H1 (cell line): ENCODE measurements around the gene HEATR5A.

ENCODE experiments used
- CBX5 ChIP-seq: fragments of 300-800, 300-1000 bp; sonication (generic); IDR thresholded peaks from 2 replicates; pipeline ENCODE4 v1.7.1; 2016; ENCODE audit warnings: antibody characterized with exemption, low read length, low read depth
- CBX8 ChIP-seq: fragments of 300-800, 300-1000 bp; sonication (generic); IDR thresholded peaks from 2 replicates; pipeline ENCODE4 v1.7.1; 2016; ENCODE audit warnings: low read depth, low read length, borderline replicate concordance
- CTCF ChIP-seq, 3 experiments: IDR thresholded peaks; 1 replicate in 2 of 3; 2 replicates in 1 of 3; pipeline versions ENCODE4 v1.5.1 to v1.6.1; 2011; ENCODE audit warnings: low read length in 3 of 3, mild to moderate bottlenecking in 3 of 3, inconsistent platforms in 2 of 3, low read depth in 1 of 3, moderate library complexity in 1 of 3; ENCODE audit not compliant: insufficient read depth in 1 of 3; ENCODE audit errors: control extremely low read depth in 1 of 3
- FOSL1 ChIP-seq: IDR thresholded peaks from 2 replicates; pipeline ENCODE4 v1.6.1; 2011; ENCODE audit warnings: mild to moderate bottlenecking, low read depth, low read length, moderate library complexity; ENCODE audit not compliant: insufficient read depth
- GABPA ChIP-seq: IDR thresholded peaks from 2 replicates; pipeline ENCODE4 v1.6.1; 2011; ENCODE audit warnings: mild to moderate bottlenecking, low read length, moderate library complexity, borderline replicate concordance; ENCODE audit not compliant: insufficient read depth
- MAX ChIP-seq: IDR thresholded peaks from 2 replicates; pipeline ENCODE4 v1.6.1; 2012; ENCODE audit warnings: inconsistent platforms
- RAD21 ChIP-seq, 2 experiments: IDR thresholded peaks in 1 of 2; conservative IDR thresholded peaks in 1 of 2; 2 replicates each; pipeline ENCODE4 v1.6.1; 2011; ENCODE audit warnings: low read depth in 2 of 2, low read length in 2 of 2, improper control_type of control experiment in 1 of 2, inconsistent platforms in 1 of 2, mild to moderate bottlenecking in 1 of 2, moderate library complexity in 1 of 2
- RFX5 ChIP-seq: IDR thresholded peaks from 2 replicates; pipeline ENCODE4 v1.6.1; 2011; ENCODE audit warnings: low read depth, low read length, improper control_type of control experiment, borderline replicate concordance
- SP1 ChIP-seq: IDR thresholded peaks from 2 replicates; pipeline ENCODE4 v1.6.1; 2011; ENCODE audit warnings: low read depth, low read length

- no peak for TF ChIP-seq CBX8
- no peak for TF ChIP-seq SP1
- no peak for TF ChIP-seq FOSL1
- no peak for TF ChIP-seq RAD21 (IDR thresholded peaks at IDR 0.05 in 1 of 2, conservative IDR thresholded peaks at IDR 0.05 in 1 of 2; ENCODE audit: low read depth in 2 of 2, low read length in 2 of 2)
- no peak for TF ChIP-seq GABPA
- TF ChIP-seq MAX, result no peak
- TF ChIP-seq RFX5, result no peak
- no peak for TF ChIP-seq CTCF (IDR thresholded peaks at IDR 0.05; ENCODE audit: control extremely low read depth in 1 of 3, insufficient read depth in 1 of 3, low read depth in 1 of 3, low read length in 3 of 3)
- no peak for TF ChIP-seq CBX5
These were observed 143.3 kb downstream of the HEATR5A start for GRCh38 chr14:31277085-31277484.
